SK-N-SH treated with all-trans-retinoic acid at 6 μM for 48 hours (cell line): ENCODE measurements around the gene MTPN.

ENCODE experiments used
- ATAC-seq: fragments of 200-7000 bp; cut with Tn5 transposase; 3 replicates; pipeline ENCODE4 v1.9.1; 2020; ENCODE audit warnings: mild to moderate bottlenecking, moderate library complexity
- BACH2 ChIP-seq: fragments of 250-450 bp; sonication (Bioruptor Pico); IDR thresholded peaks from 2 replicates; pipeline ENCODE4 v1.9.0; 2021; ENCODE audit warnings: mild to moderate bottlenecking, borderline replicate concordance
- CSDC2 ChIP-seq: fragments of 250-450 bp; sonication (Bioruptor Pico); IDR thresholded peaks from 2 replicates; pipeline ENCODE4 v1.5.0; 2020; ENCODE audit warnings: mild to moderate bottlenecking, moderate library complexity
- CSRNP3 ChIP-seq: fragments of 250-450 bp; sonication (Bioruptor Pico); IDR thresholded peaks from 2 replicates; pipeline ENCODE4 v1.5.1; 2021; ENCODE audit warnings: mild to moderate bottlenecking, moderate library complexity
- ESRRG ChIP-seq: fragments of 250-450 bp; sonication (Bioruptor Pico); IDR thresholded peaks from 2 replicates; pipeline ENCODE4 v1.6.1; 2021; ENCODE audit warnings: mild to moderate bottlenecking
- GLIS3 ChIP-seq: fragments of 250-450 bp; sonication (Bioruptor Pico); IDR thresholded peaks from 2 replicates; pipeline ENCODE4 v1.5.0; 2020; ENCODE audit warnings: mild to moderate bottlenecking, moderate library complexity
- ISL1 ChIP-seq: fragments of 250-450 bp; sonication (Bioruptor Pico); IDR thresholded peaks from 2 replicates; pipeline ENCODE4 v2.1.2; 2022; ENCODE audit warnings: mild to moderate bottlenecking, moderate library complexity
- OSR1 ChIP-seq: fragments of 250-450 bp; sonication (Bioruptor Pico); IDR thresholded peaks from 2 replicates; pipeline ENCODE4 v1.8.0; 2022; ENCODE audit warnings: moderate library complexity, mild to moderate bottlenecking, inconsistent platforms
- POU6F1 ChIP-seq: fragments of 250-450 bp; sonication (Bioruptor Pico); IDR thresholded peaks from 2 replicates; pipeline ENCODE4 v1.8.0; 2021; ENCODE audit warnings: low read depth, mild to moderate bottlenecking, moderate library complexity, borderline replicate concordance
- RARB ChIP-seq: fragments of 250-450 bp; sonication (Bioruptor Pico); IDR thresholded peaks from 2 replicates; pipeline ENCODE4 v1.8.0; 2021; ENCODE audit warnings: mild to moderate bottlenecking, moderate library complexity
- TCF4 ChIP-seq: fragments of 250-450 bp; sonication (Bioruptor Pico); IDR thresholded peaks from 2 replicates; pipeline ENCODE4 v1.8.0; 2021; ENCODE audit warnings: mild to moderate bottlenecking, moderate library complexity, borderline replicate concordance
- TOX ChIP-seq: fragments of 250-450 bp; sonication (Bioruptor Pico); IDR thresholded peaks from 2 replicates; pipeline ENCODE4 v1.8.0; 2021; ENCODE audit warnings: mild to moderate bottlenecking, moderate library complexity, borderline replicate concordance
- ZC3H10 ChIP-seq: fragments of 250-450 bp; sonication (Bioruptor Pico); IDR thresholded peaks from 2 replicates; pipeline ENCODE4 v1.5.1; 2021; ENCODE audit warnings: mild to moderate bottlenecking, moderate library complexity
- ZFP3 ChIP-seq: fragments of 250-450 bp; sonication (Bioruptor Pico); IDR thresholded peaks from 2 replicates; pipeline ENCODE4 v1.5.0; 2020; ENCODE audit warnings: mild to moderate bottlenecking, moderate library complexity
- ZNF70 ChIP-seq: fragments of 450-650 bp; formaldehyde crosslinking; IDR thresholded peaks from 2 replicates; pipeline ENCODE4 v1.5.0; 2020; ENCODE audit warnings: mild to moderate bottlenecking, moderate library complexity
- TF ChIP-seq, protein P1 (sequence below): fragments of 250-450 bp; sonication (Bioruptor Pico); IDR thresholded peaks from 2 replicates; pipeline ENCODE4 v1.8.0; 2020; ENCODE audit warnings: mild to moderate bottlenecking, moderate library complexity, borderline replicate concordance
- TF ChIP-seq, protein P2 (sequence below): fragments of 250-450 bp; sonication (Bioruptor Pico); IDR thresholded peaks from 2 replicates; pipeline ENCODE4 v1.5.1; 2020; ENCODE audit warnings: low read depth, mild to moderate bottlenecking, moderate library complexity

MTPN gene

DNA sequence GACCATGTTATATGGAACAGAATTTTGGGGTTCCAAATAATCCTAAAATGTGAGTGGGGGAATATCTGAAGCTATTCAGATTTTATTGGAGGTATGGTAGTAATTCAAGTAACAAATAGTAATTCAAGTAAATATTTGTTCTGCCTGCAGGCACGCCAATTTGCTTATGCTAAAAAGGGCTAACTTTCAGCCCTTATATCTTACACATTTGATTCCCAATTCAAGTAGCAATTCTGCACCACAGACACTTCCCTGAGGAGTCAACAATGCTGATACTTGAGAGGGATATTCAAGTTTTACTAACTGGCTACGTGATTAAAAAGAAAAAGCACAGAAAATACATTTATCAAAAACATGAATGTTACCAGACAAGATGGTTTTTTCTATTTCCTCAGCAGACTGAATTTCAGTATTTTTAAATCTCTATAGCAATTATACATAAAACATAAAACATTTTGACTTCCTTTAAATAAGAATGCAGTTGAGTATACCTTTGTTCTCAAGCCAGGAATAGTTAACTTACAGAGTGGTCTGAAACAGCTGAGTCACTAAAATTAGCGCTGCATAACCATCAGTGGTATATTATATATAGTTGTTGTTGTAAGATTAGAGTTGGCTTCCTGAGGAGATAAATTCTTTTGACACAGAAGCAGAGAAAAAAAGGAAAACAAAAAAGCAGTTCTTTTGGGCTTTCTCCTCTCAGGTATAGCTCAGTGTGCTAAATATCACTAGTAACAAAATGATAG is 33.9 kb downstream of the MTPN start:
- TF ChIP-seq RARB (no peak), TCF4 (CRISPR knock-in tag) (no peak), ZC3H10 (CRISPR knock-in tag) (no peak)
- TF ChIP-seq, all 23 proteins: peak for 0
- peak; percentile 27; the same call in 1 of the 3 replicates for ATAC-seq

DNA sequence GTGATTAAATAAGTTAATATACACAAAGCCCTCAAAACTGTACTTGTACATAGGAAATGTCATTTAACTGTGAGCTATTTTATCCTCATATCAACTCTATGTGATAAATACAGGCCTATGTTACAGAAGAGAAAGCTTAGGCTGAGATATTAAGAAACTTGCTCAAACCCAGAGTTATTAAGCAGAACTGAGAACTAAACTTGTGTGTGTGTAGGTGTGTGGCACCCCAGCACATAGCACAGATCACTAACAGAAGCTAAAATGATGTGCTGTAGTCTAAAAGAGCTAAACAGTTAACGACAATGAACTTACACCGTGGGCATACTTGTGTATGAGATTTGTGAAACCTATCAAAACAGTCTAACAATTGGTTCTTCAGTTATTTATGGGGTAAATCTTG is 34.5 kb downstream of the MTPN start:
- no peak for TF ChIP-seq ZNF70 (CRISPR knock-in tag)
- no peak for TF ChIP-seq CSDC2 (CRISPR knock-in tag)
- no peak for TF ChIP-seq TOX (CRISPR knock-in tag)
- TF ChIP-seq CSRNP3: no peak
- TF ChIP-seq, all 23 proteins: peak for 0
- ATAC-seq: no peak

DNA sequence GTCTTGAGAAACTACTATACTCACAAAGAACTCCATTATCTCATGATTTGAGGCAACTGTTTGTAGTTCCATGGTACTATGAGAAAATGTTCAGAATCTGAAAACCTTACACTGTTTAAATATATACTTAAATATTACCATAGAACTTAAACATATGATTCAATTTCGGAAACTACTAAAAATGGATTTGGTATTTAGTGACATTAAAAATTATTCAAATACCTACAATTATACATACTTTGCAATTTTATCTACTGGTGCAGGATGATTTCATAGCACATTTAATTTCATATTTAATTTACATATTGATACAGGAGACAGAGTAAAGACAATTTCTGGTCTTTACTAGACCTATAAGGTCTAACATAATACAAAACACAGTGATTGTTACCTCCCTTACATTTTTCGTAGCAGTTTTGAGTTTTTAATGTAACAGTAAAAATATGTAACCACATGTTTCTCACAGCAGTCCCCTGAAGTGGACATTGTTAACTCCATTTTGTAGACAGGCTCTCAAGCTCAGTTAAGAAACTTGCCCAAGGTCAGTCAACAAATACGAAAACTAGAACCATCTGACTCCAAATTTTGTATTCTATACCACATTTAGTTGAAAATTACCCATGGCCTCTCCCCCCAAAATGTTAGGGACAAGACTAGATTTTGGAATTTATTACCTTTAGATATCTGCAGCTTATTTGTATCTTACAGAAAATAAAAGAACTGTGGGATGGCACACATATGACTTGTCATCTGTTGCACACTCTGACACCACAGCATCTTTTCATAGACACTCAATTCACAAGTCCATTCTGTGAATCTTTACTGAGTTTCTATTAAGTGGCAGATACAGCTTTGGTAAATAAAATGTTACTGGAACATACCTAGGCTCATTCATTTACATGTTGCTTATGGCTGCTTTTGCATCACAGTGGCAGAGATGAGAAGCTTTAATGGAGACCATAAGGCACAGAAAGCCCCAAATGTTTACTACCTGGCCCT is 36.8 kb downstream of the MTPN start:
- no peak for TF ChIP-seq ZFP3
- TF ChIP-seq BACH2 (CRISPR knock-in tag): no peak
- no peak for ATAC-seq

DNA sequence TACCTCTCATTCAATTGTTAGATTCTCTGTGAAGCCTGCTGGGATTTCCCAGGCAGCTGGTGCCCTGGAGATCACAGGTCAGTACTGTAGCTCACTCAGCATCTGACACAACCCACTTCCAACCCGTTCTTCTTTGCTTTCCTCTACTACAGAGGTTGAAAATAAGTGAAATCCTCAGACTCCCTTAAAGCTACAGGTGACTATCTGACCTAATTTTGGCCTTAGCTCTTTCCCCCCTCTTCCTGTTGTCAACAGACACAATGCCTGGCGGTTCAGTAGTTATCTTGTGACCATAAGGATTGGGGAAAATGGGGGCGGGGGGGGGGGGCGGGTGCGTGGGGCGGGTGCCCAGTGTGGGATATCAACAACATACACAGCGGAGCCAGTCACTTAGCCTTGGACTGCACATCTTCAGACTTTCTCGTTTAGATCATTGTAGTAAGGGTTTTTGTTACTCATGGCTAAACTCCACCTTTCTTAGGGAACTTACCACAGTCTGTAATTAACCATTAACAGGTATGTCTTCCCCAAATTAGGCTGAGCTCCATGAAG is 37.8 kb downstream of the MTPN start:
- ATAC-seq: no peak
- TF ChIP-seq, protein P1, sequence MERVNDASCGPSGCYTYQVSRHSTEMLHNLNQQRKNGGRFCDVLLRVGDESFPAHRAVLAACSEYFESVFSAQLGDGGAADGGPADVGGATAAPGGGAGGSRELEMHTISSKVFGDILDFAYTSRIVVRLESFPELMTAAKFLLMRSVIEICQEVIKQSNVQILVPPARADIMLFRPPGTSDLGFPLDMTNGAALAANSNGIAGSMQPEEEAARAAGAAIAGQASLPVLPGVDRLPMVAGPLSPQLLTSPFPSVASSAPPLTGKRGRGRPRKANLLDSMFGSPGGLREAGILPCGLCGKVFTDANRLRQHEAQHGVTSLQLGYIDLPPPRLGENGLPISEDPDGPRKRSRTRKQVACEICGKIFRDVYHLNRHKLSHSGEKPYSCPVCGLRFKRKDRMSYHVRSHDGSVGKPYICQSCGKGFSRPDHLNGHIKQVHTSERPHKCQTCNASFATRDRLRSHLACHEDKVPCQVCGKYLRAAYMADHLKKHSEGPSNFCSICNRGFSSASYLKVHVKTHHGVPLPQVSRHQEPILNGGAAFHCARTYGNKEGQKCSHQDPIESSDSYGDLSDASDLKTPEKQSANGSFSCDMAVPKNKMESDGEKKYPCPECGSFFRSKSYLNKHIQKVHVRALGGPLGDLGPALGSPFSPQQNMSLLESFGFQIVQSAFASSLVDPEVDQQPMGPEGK (CRISPR knock-in tag): no peak

DNA sequence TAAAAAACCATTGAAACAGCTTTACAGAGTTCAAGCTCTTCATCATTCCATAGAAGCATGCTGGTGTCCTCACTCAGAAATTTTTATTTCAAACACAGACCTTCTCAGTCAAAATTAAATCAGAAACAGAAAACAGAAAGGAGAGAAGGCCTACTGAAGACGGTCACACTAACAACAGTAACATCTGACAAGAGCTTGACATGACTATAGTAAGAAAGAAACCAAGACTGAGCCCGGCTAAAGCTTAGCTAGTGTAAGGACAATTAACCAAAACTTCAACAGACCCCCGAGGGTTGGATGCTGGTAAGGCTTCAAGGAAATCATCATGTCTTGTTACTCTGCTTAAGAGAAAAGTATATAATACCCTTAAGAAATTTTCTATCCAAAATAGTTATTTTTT is 38.6 kb downstream of the MTPN start:
- ATAC-seq: no peak
- no peak for TF ChIP-seq RARB
- no peak for TF ChIP-seq ZNF70 (CRISPR knock-in tag)
- TF ChIP-seq GLIS3 (CRISPR knock-in tag): no peak
- TF ChIP-seq, protein P2, sequence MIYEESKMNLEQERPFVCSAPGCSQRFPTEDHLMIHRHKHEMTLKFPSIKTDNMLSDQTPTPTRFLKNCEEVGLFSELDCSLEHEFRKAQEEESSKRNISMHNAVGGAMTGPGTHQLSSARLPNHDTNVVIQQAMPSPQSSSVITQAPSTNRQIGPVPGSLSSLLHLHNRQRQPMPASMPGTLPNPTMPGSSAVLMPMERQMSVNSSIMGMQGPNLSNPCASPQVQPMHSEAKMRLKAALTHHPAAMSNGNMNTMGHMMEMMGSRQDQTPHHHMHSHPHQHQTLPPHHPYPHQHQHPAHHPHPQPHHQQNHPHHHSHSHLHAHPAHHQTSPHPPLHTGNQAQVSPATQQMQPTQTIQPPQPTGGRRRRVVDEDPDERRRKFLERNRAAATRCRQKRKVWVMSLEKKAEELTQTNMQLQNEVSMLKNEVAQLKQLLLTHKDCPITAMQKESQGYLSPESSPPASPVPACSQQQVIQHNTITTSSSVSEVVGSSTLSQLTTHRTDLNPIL (CRISPR knock-in tag): no peak
- no peak for TF ChIP-seq POU6F1
- no peak for TF ChIP-seq CSRNP3
- no peak for TF ChIP-seq ESRRG (CRISPR knock-in tag)
- no peak for TF ChIP-seq OSR1 (CRISPR knock-in tag)
- TF ChIP-seq ISL1 (CRISPR knock-in tag): no peak
